Urinary bladder (tissue), 4 donors: ENCODE data around the gene SRGAP2. TPM values are rescaled to one million over a fixed set of nuclear protein-coding genes. Genes with fewer than 3 reads are reported as not detected.
"Not testable (repeated sequence)": the region's sequence is repeated elsewhere in the genome, so short reads cannot be mapped to it uniquely, and the experiment has no call there.

Source experiments
- DNase-seq: peaks from one replicate; pipeline ENCODE4 v3.0.0-alpha.2; 2015; ENCODE audit errors: extremely low spot score
- H3K27ac ChIP-seq: one replicate; pipeline ENCODE4 v1.5.1; 2013; ENCODE audit warnings: low read depth, mild to moderate bottlenecking, moderate library complexity
- H3K36me3 ChIP-seq: one replicate; pipeline ENCODE4 v1.6.1; 2013; ENCODE audit warnings: mild to moderate bottlenecking, moderate library complexity; ENCODE audit not compliant: insufficient read depth
- H3K4me1 ChIP-seq: one replicate; pipeline ENCODE4 v1.6.1; 2013; ENCODE audit warnings: mild to moderate bottlenecking, moderate library complexity; ENCODE audit not compliant: insufficient read depth
- H3K4me3 ChIP-seq: one replicate; pipeline ENCODE4 v1.5.1; 2013; ENCODE audit warnings: low read depth, low read length
- WGBS: extraction: QIAGEN DNeasy Blood & Tissue Kit; methylation state at CpG from one replicate; pipeline ENCODE4 v1.1.7; 2013; 5-methylcytosine and 5-hydroxymethylcytosine counted together
- polyA plus RNA-seq: library from polyadenylated mRNA; stranded (reverse); fragments of 200-250 nt; gene quantifications from one replicate; pipeline ENCODE4 v1.2.3, GENCODE V29; 2013
- total RNA-seq: library from RNA; depleted of rRNA; stranded (reverse); fragments of >200 nt; gene quantifications from one replicate; pipeline ENCODE4 v1.2.3, GENCODE V29; 2014
- donor health status: healthy with polysubstance abuse.
- donor health status: healthy.

Gene SRGAP2
- total RNA-seq: 71.5 TPM
- 23.0 TPM for polyA plus RNA-seq

- under 1% methylated on average over 29 of the region's 63 CpGs for WGBS
- H3K27ac ChIP-seq, H3K36me3 ChIP-seq, H3K4me1 ChIP-seq, H3K4me3 ChIP-seq, DNase-seq: not testable (repeated sequence)
Observed at GRCh38 chr1:206203364-206204158, at the start of gene SRGAP2. Gene SRGAP2, plus strand, starts transcription at chr1:206203541. Its CDS starts 2,430 bp downstream, at chr1:206205971.

- not testable (repeated sequence) for H3K36me3 ChIP-seq, H3K4me1 ChIP-seq, H3K27ac ChIP-seq, H3K4me3 ChIP-seq, DNase-seq
- 27% methylated on average over 4 of the region's 10 CpGs for whole genome bisulfite sequencing
Observed at GRCh38 chr1:206167350-206168029, 35.9 kb upstream of the SRGAP2 start.

GRCh38 chr1:206169794-206170193, 33.5 kb upstream of the SRGAP2 start:
- 42% methylated on average over 2 of the region's 3 CpGs for WGBS
- not testable (repeated sequence) for H3K4me3 ChIP-seq, H3K36me3 ChIP-seq

GRCh38 chr1:206173110-206173719, 30.1 kb upstream of the SRGAP2 start:
- H3K4me3 ChIP-seq, H3K36me3 ChIP-seq, DNase-seq, H3K4me1 ChIP-seq, H3K27ac ChIP-seq: not testable (repeated sequence)
- WGBS: 100% methylated on average over 1 of the region's 2 CpGs

More at GRCh38 chr1:206169794-206170193, 33.5 kb upstream of the SRGAP2 start:
- H3K4me1 ChIP-seq, DNase-seq, H3K27ac ChIP-seq: not testable (repeated sequence)

GRCh38 chr1:206174182-206174868, 29.0 kb upstream of the SRGAP2 start:
- not testable (repeated sequence) for H3K4me3 ChIP-seq, DNase-seq
- WGBS: 58% methylated on average over 7 of the region's 7 CpGs

GRCh38 chr1:206175459-206176113, 27.8 kb upstream of the SRGAP2 start:
- 72% methylated on average over 1 of the region's 4 CpGs for WGBS
- H3K27ac ChIP-seq, H3K4me1 ChIP-seq, DNase-seq, H3K4me3 ChIP-seq, H3K36me3 ChIP-seq: not testable (repeated sequence)

More at GRCh38 chr1:206174182-206174868, 29.0 kb upstream of the SRGAP2 start:
- not testable (repeated sequence) for H3K4me1 ChIP-seq, H3K36me3 ChIP-seq, H3K27ac ChIP-seq

- not testable (repeated sequence) for H3K4me1 ChIP-seq, DNase-seq, H3K4me3 ChIP-seq, H3K27ac ChIP-seq, H3K36me3 ChIP-seq
- 81% methylated on average over 1 of the region's 2 CpGs for WGBS
Observed at GRCh38 chr1:206176114-206176502, 27.2 kb upstream of the SRGAP2 start.

- 69% methylated on average over 9 of the region's 9 CpGs for WGBS
- not testable (repeated sequence) for H3K4me3 ChIP-seq, H3K27ac ChIP-seq, H3K4me1 ChIP-seq, H3K36me3 ChIP-seq, DNase-seq
Observed at GRCh38 chr1:206178061-206178989, 25.0 kb upstream of the SRGAP2 start.

GRCh38 chr1:206179666-206180065, 23.7 kb upstream of the SRGAP2 start:
- DNase-seq, H3K4me1 ChIP-seq, H3K36me3 ChIP-seq, H3K27ac ChIP-seq, H3K4me3 ChIP-seq: not testable (repeated sequence)

GRCh38 chr1:206182368-206183317, 20.7 kb upstream of the SRGAP2 start:
- DNase-seq, H3K4me1 ChIP-seq, H3K4me3 ChIP-seq, H3K27ac ChIP-seq, H3K36me3 ChIP-seq: not testable (repeated sequence)
- WGBS: 74% methylated on average over 4 of the region's 6 CpGs

- not testable (repeated sequence) for DNase-seq
Observed at GRCh38 chr1:206183788-206184187, 19.6 kb upstream of the SRGAP2 start.

More at GRCh38 chr1:206183788-206184187, 19.6 kb upstream of the SRGAP2 start:
- H3K36me3 ChIP-seq, H3K27ac ChIP-seq, H3K4me1 ChIP-seq, H3K4me3 ChIP-seq: not testable (repeated sequence)
- WGBS: 41% methylated on average over 1 of the region's 2 CpGs
